Measurements from ENCODE around the gene TOR2A. TPM values are rescaled to one million over a fixed set of nuclear protein-coding genes. Genes with fewer than 3 reads are reported as not detected.

Gene TOR2A
- polyA plus RNA-seq, 1 experiment = 4.9 TPM

GRCh38 chr9:127756233-127756632, 21.1 kb upstream of the TOR2A start:
- Histone ChIP-seq H3K4me3 (ENCODE audit: low read depth, low read length) (no peak overlapping the region), H3K27me3 (ENCODE audit: control insufficient read depth, insufficient read depth, low read length) (peaks cover 34% of the 10 kb centered on the region), H3K27ac (ENCODE audit: low read depth, low read length) (no peak overlapping the region), H3K9me3 (ENCODE audit: control insufficient read depth, insufficient read depth, low read length) (no peaks in the 10 kb centered on the region)
- TF ChIP-seq, protein P1, sequence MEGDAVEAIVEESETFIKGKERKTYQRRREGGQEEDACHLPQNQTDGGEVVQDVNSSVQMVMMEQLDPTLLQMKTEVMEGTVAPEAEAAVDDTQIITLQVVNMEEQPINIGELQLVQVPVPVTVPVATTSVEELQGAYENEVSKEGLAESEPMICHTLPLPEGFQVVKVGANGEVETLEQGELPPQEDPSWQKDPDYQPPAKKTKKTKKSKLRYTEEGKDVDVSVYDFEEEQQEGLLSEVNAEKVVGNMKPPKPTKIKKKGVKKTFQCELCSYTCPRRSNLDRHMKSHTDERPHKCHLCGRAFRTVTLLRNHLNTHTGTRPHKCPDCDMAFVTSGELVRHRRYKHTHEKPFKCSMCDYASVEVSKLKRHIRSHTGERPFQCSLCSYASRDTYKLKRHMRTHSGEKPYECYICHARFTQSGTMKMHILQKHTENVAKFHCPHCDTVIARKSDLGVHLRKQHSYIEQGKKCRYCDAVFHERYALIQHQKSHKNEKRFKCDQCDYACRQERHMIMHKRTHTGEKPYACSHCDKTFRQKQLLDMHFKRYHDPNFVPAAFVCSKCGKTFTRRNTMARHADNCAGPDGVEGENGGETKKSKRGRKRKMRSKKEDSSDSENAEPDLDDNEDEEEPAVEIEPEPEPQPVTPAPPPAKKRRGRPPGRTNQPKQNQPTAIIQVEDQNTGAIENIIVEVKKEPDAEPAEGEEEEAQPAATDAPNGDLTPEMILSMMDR (IDR thresholded peaks at IDR 0.05; ENCODE audit: low read depth, low read length) = no peak
- POLR2A ChIA-PET = interaction anchor here (0.7 kb wide), 1 partner anchor 25 kb away, joined by 4 read pairs; no protein-coding TSS in a partner anchor
- CTCF ChIA-PET = no interaction called here
- DNase-seq (ENCODE audit: low read depth, low spot score) = no peak

GRCh38 chr9:127755061-127756060, 20.3 kb upstream of the TOR2A start:
- no peak for DNase-seq (ENCODE audit: low read depth, low spot score)
- no peak overlapping the region for H3K4me3 ChIP-seq (ENCODE audit: low read depth, low read length)

GRCh38 chr9:127754099-127755060, 19.3 kb upstream of the TOR2A start:
- DNase-seq (ENCODE audit: low read depth, low spot score) = no peak
- H3K9me3 ChIP-seq (ENCODE audit: control insufficient read depth, insufficient read depth, low read length) = no peaks in the 10 kb centered on the region; the same call in 1 of the 2 replicates
- TF ChIP-seq, protein P1 (IDR thresholded peaks at IDR 0.05; ENCODE audit: low read depth, low read length) = no peak
- H3K4me3 ChIP-seq (ENCODE audit: low read depth, low read length) = no peak overlapping the region
- H3K27ac ChIP-seq (ENCODE audit: low read depth, low read length) = no peak overlapping the region
- peaks cover 31% of the 10 kb centered on the region for H3K27me3 ChIP-seq (ENCODE audit: control insufficient read depth, insufficient read depth, low read length)
- CTCF ChIA-PET = no interaction called here
- POLR2A ChIA-PET = no interaction called here

More at GRCh38 chr9:127755061-127756060, 20.3 kb upstream of the TOR2A start:
- ChIA-PET POLR2A (no interaction called here), CTCF (interaction anchor here (0.6 kb wide), 1 partner anchor 163 kb away, joined by 6 read pairs; no protein-coding TSS in a partner anchor)
- H3K27me3 ChIP-seq (ENCODE audit: control insufficient read depth, insufficient read depth, low read length) = peaks cover 31% of the 10 kb centered on the region
- TF ChIP-seq, protein P1 (IDR thresholded peaks at IDR 0.05; ENCODE audit: low read depth, low read length) = no peak
- H3K9me3 ChIP-seq (ENCODE audit: control insufficient read depth, insufficient read depth, low read length) = no peaks in the 10 kb centered on the region; the same call in 1 of the 2 replicates
- H3K27ac ChIP-seq (ENCODE audit: low read depth, low read length) = no peak overlapping the region

- no peak for DNase-seq (ENCODE audit: low read depth, low spot score)
- peaks cover 33% of the 10 kb centered on the region for H3K27me3 ChIP-seq (ENCODE audit: control insufficient read depth, insufficient read depth, low read length)
- H3K27ac ChIP-seq (ENCODE audit: low read depth, low read length) = no peak overlapping the region
- no peaks in the 10 kb centered on the region; the same call in 1 of the 2 replicates for H3K9me3 ChIP-seq (ENCODE audit: control insufficient read depth, insufficient read depth, low read length)
- ChIA-PET CTCF (no interaction called here), POLR2A (no interaction called here)
- no peak overlapping the region for H3K4me3 ChIP-seq (ENCODE audit: low read depth, low read length)
- TF ChIP-seq, protein P1 (IDR thresholded peaks at IDR 0.05; ENCODE audit: low read depth, low read length) = no peak
These were observed 18.5 kb upstream of the TOR2A start for GRCh38 chr9:127753622-127754021.

Measured in AG04450 (cell line).